ENCODE measurements around the gene ETV6.

Gene ETV6

DNA sequence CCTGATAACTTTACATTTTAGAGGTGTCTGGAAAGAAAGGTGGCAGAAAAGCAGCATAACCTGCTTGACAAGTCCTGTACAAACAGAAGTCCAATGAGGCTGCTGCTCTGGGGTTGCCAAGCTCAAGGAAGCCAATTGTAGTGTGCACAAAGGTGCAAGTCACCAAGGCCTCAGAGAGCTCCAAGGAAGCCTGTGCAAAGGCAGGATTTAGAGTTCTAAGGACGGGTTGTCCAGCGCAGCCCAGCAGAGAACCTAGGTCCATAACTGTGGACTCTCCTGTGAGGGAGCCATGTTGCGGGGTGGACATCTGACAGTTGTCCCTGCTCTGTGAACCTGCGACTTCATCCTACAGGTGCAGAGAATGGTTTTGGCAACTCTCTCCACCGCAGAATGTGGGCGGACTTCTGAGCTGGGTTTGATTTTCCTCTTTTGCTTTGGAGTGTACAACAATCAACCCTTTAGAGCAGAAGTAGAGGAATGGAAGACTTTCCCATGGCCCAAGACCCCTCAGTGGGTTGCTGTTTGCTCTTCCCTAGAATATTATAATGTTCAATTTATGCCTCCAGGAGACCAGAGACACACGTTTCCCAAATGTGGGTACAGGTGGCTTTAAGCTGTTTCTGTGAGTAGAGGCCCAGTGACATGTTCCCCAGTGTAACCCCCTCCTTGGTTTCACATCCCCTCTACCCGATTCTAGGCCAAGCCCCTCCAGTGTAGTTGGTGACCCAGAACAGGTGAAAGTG is 81.0 kb downstream of the ETV6 start:
- TF ChIP-seq, protein P1, sequence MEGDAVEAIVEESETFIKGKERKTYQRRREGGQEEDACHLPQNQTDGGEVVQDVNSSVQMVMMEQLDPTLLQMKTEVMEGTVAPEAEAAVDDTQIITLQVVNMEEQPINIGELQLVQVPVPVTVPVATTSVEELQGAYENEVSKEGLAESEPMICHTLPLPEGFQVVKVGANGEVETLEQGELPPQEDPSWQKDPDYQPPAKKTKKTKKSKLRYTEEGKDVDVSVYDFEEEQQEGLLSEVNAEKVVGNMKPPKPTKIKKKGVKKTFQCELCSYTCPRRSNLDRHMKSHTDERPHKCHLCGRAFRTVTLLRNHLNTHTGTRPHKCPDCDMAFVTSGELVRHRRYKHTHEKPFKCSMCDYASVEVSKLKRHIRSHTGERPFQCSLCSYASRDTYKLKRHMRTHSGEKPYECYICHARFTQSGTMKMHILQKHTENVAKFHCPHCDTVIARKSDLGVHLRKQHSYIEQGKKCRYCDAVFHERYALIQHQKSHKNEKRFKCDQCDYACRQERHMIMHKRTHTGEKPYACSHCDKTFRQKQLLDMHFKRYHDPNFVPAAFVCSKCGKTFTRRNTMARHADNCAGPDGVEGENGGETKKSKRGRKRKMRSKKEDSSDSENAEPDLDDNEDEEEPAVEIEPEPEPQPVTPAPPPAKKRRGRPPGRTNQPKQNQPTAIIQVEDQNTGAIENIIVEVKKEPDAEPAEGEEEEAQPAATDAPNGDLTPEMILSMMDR (conservative IDR thresholded peaks at IDR 0.05) = no peak
- peak overlapping the region; percentile 86 for H3K27ac ChIP-seq

DNA sequence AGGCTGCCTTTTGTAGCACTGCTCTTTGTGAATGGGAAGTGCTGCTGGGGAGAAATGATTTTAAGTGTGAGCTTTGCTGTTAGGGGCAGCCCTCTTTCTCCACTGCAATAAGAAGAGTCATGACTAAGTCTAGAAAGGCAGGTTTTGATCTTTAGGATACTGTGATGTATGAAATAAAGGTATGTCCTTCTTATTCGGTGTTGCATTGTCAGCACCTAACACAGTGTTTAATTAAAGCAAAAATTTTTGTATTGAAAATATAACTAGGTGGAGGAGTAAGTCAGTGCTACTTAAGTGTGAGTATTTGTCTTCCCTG is 81.5 kb downstream of the ETV6 start:
- H3K27ac ChIP-seq = peak overlapping the region; percentile 86
- TF ChIP-seq, protein P1 (conservative IDR thresholded peaks at IDR 0.05) = no peak

DNA sequence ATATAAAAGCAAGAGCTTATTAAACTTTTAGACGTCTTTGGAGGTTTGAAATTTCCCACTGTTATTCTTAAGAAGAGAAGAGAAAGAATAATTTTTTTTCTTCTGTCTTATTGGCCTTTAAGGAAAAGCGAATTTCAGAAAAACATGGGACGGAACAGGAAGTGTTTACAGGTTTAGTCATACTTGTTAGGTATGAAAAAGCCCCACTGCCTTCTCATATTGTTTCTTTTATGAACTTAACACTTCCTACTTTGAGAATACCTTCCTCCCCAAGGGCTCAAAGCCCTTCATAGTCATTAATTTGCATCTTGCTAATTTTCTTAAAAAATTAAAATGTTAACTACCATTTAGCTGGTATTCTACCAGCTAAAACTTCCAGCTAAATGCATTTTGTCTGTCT is 82.0 kb downstream of the ETV6 start:
- TF ChIP-seq, protein P1 (conservative IDR thresholded peaks at IDR 0.05) = no peak
- no peak overlapping the region; the same call in 1 of the 2 replicates for H3K27ac ChIP-seq

DNA sequence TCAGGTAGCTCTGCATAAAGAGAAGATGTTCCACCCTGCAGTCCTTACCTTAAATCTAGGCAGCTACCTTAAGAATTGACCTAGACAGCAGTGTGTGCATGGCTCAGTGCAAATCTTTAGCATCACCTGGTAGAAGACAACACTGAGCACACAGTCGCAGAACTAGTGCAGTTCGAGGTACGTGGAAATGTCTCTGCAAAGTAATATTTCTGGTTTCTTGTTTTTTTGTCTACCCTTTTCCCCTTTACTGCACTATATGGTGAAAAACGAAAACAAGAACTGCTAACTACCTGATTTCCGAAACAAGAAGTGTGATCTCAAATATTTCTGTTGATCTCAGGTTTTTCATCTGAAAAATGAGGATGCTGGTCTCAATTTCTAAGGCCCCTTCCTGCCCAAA is 82.5 kb downstream of the ETV6 start:
- no peak overlapping the region for H3K27ac ChIP-seq
- TF ChIP-seq, protein P1 (conservative IDR thresholded peaks at IDR 0.05) = no peak

DNA sequence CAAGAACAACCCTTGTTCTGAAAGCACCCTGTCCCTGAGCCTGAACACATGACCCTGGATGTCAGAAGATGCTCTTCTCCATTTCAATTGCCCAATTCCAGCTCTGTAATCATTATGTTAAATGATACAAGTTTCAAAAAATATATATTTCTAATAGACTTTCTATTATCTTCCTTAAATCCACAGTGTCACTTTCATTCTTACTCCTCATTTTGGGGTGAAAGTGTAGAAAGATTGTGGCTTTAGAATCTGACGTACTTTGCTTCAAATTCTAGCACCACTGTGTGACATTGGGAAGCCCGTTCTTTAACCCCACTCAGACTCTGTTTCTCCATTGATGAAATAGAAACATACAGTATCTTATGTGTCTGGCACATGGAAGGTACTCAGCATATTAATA is 83.2 kb downstream of the ETV6 start:
- TF ChIP-seq, protein P1 (conservative IDR thresholded peaks at IDR 0.05) = no peak
- no peak overlapping the region for H3K27ac ChIP-seq

DNA sequence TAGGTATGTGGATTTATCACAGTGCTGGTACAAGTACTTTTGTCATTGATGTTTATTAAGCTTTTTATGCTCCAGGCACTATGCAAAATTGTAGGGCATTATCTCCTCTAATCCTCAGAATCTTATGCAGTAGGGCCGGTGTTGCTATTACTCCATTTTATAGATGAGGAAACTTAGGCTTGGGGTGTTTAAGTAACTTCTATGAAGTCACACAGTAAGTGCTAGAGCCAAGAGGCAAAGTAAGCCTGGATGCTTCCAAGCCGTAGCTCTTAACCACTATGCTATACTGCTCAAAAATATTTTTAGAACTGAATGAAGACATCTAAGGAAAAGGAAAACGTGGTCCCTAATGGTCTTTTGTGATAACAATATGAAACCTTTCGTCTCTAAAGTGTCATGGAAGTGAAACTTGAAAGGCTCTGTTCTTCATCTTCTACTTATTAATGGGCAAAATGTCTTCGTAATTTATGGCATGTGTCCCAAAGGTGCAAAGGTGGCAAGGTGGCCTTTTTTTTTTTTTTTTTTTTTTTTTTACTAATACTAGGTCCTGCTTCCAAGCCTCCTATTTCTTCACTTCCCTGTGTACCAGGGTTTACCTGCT is 85.2 kb downstream of the ETV6 start:
- H3K27ac ChIP-seq = no peak overlapping the region
- TF ChIP-seq, protein P1 (conservative IDR thresholded peaks at IDR 0.05) = no peak

DNA sequence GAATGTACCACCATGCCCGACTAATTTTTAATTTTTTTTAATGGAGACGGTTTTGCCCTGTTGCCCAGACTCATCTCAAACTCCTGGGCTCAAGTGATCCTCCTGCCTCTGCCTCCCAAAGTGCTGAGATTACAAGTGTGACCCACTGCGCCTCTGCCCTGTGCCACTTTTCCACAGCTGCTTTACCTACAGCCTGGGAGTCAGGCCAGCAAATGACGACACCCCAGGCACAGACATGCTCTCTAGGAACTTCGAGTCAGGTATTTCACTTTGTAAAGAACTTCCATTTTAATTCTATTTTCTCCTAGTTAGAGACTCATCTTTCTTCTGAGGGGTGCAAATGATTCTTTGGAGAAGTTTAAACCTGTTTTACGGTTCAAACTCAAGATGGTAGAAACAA is 89.0 kb downstream of the ETV6 start:
- H3K27ac ChIP-seq = no peak overlapping the region
- TF ChIP-seq, protein P1 (conservative IDR thresholded peaks at IDR 0.05) = no peak
